ENCODE results near the gene RITA1.
"Not testable (repeated sequence)": the region's sequence is repeated elsewhere in the genome, so short reads cannot be mapped to it uniquely, and the experiment has no call there.

The RITA1 gene

GRCh38 chr12:113203852-113204760, 18.6 kb downstream of the RITA1 start:
- no peak for DNase-seq (ENCODE audit: low read depth in 2 of 2)

GRCh38 chr12:113204804-113205203, 19.3 kb downstream of the RITA1 start:
- no peak for DNase-seq (ENCODE audit: low read depth in 2 of 2)

GRCh38 chr12:113206802-113207201, 21.3 kb downstream of the RITA1 start:
- not testable (repeated sequence) for DNase-seq (ENCODE audit: low read depth in 2 of 2)

DNA sequence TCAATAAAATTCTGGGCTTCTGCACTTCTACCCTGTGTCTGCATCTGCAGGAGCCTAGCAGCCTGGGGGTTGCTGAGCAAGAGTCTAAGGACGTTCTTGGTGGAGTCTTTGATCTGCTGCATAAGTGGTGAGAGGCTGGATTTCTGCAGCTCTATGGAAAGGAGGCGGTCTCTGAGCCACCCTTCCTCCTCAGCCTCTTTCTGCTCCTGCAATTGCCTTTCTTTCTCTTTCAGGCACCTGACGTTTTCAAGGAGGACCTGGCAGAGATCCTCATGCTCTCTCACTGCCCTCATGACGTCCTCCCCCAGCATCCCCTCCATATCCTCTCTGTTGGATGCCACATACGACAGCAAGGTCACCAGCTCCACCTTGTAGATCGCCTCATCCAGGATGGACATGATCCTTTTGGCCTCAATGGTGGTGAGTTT, 22.1 kb downstream of the RITA1 start:
- no peak for DNase-seq (ENCODE audit: low read depth in 2 of 2)

DNA sequence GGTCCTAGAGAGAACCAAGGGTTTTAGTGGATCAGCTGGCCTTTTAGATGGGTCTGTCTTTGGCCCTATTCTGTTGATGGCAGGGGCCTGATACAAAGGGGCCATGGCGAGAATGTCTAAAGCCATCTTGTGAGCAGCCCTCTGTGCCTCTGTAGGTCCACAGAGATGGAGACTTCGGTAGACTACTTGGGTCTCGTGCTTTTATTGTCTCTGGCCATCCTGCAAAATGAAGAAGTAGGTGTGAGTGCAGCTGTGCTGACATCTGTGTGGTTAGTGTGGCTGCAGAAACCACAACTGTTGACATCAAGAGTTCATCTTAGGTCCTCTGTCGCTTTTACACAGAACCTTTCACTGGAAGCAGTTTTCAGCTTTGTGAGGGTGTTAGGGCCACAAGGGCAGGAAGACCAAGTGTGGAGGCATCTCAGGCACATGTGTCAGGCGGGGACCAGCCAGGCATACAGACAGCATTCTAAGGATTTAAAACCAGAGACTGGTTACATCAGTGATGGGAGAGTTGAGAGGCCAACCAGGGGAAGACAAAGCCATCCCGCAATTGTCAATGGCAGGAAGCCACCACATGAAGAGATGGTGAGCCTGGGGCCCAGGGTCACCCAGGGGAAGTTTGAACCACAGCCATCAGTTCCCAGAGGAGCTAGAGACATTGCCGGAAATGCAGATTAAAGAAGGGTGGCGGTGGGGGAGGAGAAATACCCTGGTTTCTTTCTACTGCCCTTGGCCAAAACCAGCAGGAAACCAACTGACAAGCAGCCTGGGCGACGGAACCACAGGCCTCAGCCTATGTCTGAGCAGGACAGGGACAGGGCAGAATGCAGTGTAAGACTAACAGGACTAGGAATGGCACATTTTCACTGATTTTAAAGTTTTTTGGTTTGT, 22.8 kb downstream of the RITA1 start:
- DNase-seq (ENCODE audit: low read depth in 2 of 2), result peak in 1 of 2 experiments; percentile 50

DNA sequence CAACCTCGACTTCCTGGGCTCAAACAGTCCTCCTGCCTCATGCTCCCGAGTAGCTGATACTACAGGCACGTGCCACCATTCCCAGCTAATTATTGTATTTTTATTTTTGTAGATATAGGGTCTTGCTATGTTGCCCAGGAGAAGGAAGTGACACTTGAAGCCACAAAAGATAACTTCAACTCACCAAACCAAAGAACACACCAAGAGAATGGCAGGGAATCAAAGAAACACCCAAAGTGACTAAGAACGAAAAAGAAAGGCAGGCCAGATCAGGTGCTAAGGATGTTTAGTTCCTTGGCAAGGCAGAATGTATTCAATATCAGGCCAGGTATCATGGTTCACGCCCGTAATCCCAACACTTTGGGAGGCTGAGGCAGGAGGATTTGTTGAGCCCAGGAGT, 25.6 kb downstream of the RITA1 start:
- DNase-seq (ENCODE audit: low read depth in 2 of 2), result no peak

- no peak for DNase-seq (ENCODE audit: low read depth in 2 of 2)
These were observed 29.4 kb downstream of the RITA1 start for GRCh38 chr12:113214895-113215400.

- no peak for DNase-seq (ENCODE audit: low read depth in 2 of 2)
These were observed 30.5 kb downstream of the RITA1 start for GRCh38 chr12:113216027-113216426.

DNA sequence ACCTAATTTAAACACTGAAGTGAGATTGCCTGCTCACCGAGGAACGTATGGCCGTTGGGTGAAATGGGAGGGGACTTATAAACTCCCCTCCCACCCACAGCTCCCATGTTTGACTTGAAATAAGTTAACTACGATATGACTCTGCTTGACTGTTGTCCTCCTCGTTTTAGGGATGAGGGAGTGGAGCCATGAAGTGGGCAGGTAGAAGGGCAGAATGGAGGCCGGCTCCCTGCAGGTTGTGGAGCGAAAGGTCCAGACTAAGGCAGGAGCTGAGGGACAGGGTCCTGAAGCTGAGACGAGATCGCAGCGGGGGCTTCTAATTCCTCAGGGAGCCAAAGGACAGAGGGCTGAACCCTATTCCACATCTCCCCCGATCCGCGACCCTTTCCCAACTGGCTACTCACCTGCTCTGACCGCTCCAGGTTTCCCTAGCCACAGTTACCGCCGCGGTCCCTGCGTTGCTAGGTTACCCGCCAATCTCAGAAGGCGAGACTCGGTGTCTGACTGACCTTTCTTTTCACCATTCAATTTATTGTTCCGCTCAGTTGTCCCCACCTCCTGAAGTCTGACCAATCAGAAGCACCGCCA, 35.2 kb downstream of the RITA1 start:
- no peak for DNase-seq (ENCODE audit: low read depth in 2 of 2)

DNA sequence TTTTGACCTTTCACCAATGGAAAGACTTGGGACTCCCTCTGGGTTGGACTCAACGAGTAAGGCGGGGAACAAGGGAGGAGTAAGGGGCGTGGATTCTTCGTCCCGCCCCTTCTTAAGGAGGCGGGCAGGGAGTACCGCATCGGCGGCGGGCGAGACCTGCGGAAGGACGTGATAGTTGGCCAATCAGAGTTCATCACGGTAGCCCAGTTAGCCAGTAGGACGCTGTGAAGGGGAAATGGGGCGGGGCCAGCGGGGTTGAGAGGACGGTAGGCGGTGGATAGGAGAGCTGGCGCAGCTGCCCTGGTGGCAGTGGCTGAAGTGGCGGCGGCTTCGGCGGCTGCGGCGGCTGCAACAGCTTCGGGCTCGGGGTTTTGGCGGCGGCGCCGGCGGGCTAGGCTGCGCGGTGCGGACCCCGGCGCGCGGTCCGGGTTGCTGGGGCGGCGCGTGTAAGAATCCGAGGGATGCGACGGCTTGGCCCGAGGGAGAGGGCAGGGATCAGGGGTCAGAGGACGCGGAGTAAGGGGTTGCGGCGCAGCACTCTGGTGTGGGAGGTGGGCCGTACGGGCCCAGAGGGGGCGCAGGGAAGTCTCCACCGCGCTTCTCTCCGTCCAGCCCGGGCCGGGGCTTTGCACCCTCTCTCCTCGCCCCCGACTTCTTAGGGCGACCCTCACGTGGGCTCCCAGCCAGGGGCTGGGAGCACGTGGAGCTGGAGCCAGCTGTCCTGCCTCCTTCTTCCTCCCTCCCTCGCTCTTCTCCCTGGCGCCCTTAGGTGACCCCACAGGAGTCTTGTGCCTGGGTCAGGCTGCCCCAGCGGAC, 35.9 kb downstream of the RITA1 start, which contains the start of gene TPCN1:
TSS of gene TPCN1 (plus strand) at position 284 of the 816 bp plus-strand sequence. CDS start 5,389 bp downstream, outside the sequence.
- DNase-seq (ENCODE audit: low read depth in 2 of 2), result peak; percentile 98 to 99

DNA sequence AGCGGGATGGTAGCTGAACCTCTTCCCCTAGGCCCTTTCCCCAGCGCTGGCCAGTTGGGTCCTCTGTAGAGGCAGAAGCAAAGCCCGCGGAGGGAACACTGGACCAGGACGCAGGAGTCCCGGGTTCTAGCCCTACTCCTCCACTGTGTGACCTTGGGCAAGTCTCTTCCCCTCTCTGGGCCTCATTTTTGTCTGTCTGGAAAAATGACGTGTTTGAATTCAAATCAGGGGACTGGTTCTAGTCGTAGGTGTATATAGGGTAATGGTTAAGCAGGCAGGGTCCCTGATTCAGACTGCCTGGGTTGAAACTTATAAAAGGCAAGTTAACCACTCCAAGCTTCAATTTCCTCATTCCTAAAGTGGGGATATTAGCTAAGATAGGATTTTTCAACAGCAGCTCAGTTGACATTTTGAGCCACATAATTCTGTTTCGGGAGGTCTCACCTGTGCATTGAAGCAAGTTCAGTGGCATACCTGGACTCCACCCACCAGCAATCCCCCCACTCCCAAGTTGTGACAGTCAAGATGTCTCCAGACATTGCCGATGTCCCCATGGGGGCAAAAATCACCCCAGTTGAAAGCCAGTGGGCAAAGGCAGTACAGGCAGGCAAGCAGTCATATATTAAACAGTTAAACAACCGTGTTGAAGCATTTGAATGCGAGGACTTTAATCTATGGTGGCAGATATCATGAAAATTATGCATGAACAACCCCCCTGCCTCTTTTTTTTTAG, 36.6 kb downstream of the RITA1 start:
- DNase-seq (ENCODE audit: low read depth in 2 of 2), result no peak

DNA sequence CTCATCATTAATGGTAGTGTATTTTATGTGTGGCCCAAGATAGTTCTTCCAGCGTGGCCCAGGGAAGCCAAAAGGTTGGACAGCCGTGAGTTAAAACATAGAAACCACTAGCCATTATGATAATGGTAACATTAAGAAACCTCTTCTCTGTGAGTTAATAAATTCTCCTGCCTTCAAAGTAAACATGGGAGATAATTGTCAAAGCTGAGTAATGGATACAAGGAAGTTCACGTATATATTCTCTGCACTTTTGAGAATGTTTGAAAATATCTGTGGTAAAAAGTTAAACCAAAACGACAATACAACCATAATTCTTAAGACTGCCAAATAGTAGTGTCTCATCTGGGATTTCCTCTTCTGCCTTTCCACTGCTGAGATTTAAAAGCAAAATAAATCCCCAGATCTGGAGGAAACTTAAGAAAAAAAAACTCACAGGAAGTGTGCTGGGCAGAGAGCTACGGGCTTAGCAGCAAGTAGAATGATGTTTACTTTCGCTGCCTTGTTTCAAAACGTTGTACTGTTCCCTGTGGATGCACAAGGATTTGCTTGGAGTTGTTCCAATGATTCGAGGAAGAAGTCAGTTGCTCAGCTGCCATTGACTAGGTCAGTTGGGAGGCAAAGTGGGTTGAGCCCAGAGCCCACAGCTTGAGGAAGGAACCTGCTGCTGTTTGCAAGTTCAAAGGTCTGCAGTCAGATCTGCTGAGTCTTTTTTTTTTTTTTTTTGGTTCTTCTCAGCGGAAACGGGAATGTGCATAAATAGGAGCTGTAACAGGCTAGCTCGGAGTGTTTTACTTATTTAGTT, 37.4 kb downstream of the RITA1 start:
- DNase-seq (ENCODE audit: low read depth in 2 of 2), result no peak

- DNase-seq (ENCODE audit: low read depth in 2 of 2), result no peak
These were observed 39.4 kb downstream of the RITA1 start for GRCh38 chr12:113224955-113225354.

DNA sequence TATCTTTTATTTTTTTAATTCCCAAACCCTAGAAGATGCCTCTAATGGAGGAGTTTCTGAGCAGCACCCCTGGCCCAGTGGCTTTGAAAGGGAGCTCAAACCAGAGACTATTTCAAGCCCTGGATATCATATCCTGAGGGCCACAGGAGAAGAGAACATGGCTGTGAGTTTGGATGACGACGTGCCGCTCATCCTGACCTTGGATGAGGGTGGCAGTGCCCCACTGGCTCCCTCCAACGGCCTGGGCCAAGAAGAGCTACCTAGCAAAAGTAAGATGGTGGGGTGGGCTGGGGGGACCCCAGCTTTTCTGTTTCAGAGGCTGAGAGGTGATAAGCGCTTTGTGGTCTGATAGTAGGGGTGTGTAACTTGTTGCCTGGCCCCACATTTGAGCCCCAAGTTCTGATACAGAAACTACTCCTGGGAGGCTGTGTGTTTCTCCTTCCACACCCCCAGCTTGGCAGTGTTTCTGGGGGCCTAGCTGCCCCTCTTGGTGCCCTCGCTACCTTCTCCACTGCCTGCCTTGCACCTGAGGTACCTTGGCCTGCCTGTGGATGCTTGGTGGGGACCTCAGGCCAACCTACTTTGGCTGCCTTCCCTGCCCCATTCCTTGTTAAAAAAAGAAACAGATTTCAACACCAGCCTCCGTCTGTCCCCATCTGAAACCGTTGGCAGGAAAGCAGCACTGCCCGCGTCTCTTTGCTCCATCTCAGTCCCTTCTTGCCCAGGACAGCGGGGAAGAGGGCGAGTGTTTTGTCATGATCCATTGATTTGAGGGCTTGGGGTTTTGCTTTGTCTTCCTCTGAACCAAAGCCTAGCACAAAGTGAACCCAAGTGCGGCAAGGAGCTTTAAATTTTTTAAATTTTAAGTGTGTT, 41.4 kb downstream of the RITA1 start:
- DNase-seq (ENCODE audit: low read depth in 2 of 2), result no peak

GRCh38 chr12:113227686-113228391, 42.3 kb downstream of the RITA1 start:
- DNase-seq (ENCODE audit: low read depth in 2 of 2), result no peak

GRCh38 chr12:113228394-113229028, 43.0 kb downstream of the RITA1 start:
- no peak for DNase-seq (ENCODE audit: low read depth in 2 of 2)
